GM12865 (cell line): Measurements from ENCODE around the gene MKNK1.

Experiments used
- DNase-seq: peaks from one replicate; pipeline ENCODE4 v3.0.0; 2010; ENCODE audit warnings: low read depth
- H3K4me3 ChIP-seq: 2 replicates; pipeline ENCODE4 v1.5.1; 2011; ENCODE audit warnings: mild to moderate bottlenecking, low read depth, low read length, control low read depth
- CTCF ChIP-seq: IDR thresholded peaks from 2 replicates; pipeline ENCODE4 v1.5.1; 2011; ENCODE audit warnings: low read length, control low read depth, low read depth, inconsistent platforms; ENCODE audit not compliant: insufficient read depth; ENCODE audit errors: missing control alignments

The MKNK1 gene

GRCh38 chr1:46606255-46606965 is 2.3 kb upstream of the MKNK1 start:
- TF ChIP-seq CTCF = no peak
- no peak overlapping the region for H3K4me3 ChIP-seq
- DNase-seq = no peak

GRCh38 chr1:46605232-46605631 is 1.2 kb upstream of the MKNK1 start:
- no peak overlapping the region for H3K4me3 ChIP-seq
- no peak for TF ChIP-seq CTCF
- no peak for DNase-seq

- no peak for DNase-seq
- peak overlapping the region; percentile 90 for H3K4me3 ChIP-seq
- no peak for TF ChIP-seq CTCF
Observed at GRCh38 chr1:46603481-46603857, 599 bp downstream of the MKNK1 start.

GRCh38 chr1:46601257-46602007 is 2.6 kb downstream of the MKNK1 start:
- no peak overlapping the region for H3K4me3 ChIP-seq
- DNase-seq = no peak
- no peak for TF ChIP-seq CTCF

GRCh38 chr1:46599059-46599970 is 4.8 kb downstream of the MKNK1 start:
- TF ChIP-seq CTCF = no peak
- no peak for DNase-seq
- H3K4me3 ChIP-seq = no peak overlapping the region

GRCh38 chr1:46596846-46597245 is 7.2 kb downstream of the MKNK1 start:
- TF ChIP-seq CTCF = no peak
- no peak overlapping the region for H3K4me3 ChIP-seq
- DNase-seq = no peak
